Skeletal muscle cell (primary cell): Measurements from ENCODE around the gene ANKS1B.
A peak's percentile ranks its signal among the peaks of the same experiment; 100 is the strongest.

ENCODE experiments used
- DNase-seq: peaks from one replicate; pipeline ENCODE4 v3.0.0-alpha.2; 2010; ENCODE audit warnings: low read depth
- H3K4me3 ChIP-seq: 2 replicates; pipeline ENCODE4 v1.5.1; 2011; ENCODE audit warnings: low read depth, mild to moderate bottlenecking, control low read depth, low read length, moderate library complexity

The ANKS1B gene

DNA sequence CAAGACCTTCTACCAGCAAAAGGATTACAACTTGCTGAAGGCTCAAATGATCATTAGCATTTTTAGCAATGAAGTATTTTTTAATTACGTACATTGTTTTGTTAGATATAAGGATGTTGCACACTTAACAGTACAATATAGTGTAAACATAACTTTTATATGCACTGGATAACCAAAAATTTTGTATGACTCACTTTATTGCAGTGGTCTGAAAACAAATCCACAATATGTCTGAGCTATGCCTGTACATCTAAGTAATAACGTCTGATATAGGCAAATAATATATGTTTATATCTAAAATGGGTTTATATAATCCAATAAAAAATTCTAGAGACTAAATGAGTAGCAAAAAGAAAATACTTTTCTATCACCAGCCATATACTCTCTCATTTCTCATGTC, 10.6 kb downstream of the ANKS1B start:
- H3K4me3 ChIP-seq, result no peak overlapping the region
- no peak for DNase-seq

DNA sequence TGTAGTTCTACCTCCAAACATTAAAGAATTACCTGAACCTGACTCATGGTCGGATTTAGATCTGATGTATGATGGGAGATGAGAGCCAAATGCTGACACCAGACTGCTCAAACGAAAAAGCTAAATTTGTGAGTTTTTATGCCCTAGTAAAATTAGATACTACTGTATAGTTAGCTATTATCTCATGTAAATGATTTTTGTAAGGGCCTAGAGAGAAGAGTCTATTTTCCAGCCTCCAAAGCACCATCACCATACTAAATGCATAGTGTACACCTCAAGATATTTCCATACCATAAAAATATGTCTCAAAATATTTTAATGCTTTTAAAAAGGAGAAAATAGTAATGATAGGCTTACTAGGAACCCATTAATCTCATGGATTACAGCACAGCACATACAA, 18.3 kb downstream of the ANKS1B start:
- H3K4me3 ChIP-seq, result no peak overlapping the region
- DNase-seq, result no peak

DNA sequence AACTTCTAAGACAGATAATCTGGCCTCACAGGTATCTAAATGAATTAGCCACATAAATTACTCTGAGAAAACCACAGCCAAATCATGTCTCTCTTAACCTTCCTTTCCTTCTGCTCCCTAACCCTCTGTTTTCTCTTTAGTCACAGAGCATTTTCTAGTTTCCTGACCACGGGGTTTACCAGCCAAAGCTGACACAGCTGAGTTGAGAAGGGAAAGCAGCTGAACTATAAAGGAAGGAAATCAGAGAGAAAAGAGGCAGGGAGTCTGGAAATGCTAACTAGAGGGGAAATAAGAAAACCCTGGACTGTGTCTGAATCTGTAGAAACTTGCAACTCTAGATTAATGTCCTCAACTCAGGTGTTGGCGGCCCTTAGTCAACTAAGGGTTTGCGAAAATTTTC, 24.4 kb downstream of the ANKS1B start:
- DNase-seq, result no peak
- no peak overlapping the region for H3K4me3 ChIP-seq

DNA sequence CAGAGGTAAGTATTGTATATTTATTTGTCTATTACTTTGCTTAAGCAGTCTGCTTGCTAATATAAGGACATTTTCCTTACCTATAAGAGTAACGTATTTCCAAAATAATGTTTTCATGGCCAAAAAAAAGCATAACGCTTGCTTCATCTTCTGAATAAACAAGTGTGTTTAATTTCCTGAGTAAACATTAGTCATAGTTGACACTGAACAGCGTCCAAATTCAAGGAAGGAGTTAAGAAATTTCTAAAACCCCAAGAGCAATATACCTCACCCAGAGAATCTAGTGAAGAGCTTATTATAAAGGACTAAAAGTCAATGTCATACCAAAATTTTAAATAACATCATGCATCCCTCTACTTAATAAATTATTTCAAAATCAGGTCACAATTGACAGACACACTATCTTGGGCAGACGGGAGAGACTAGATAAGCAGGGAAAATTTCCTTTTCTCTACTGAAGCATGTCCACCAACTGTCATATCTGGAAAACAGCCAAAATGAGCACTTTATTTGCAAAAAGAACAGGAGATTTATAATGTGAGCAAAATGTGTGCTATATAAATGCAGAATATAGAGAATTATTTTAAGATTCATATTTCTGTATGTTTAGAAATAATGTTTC, 25.1 kb downstream of the ANKS1B start:
- DNase-seq, result no peak
- H3K4me3 ChIP-seq, result no peak overlapping the region

- no peak for DNase-seq
- H3K4me3 ChIP-seq, result no peak overlapping the region
These were observed 26.8 kb downstream of the ANKS1B start for GRCh38 chr12:99957866-99958466.

DNA sequence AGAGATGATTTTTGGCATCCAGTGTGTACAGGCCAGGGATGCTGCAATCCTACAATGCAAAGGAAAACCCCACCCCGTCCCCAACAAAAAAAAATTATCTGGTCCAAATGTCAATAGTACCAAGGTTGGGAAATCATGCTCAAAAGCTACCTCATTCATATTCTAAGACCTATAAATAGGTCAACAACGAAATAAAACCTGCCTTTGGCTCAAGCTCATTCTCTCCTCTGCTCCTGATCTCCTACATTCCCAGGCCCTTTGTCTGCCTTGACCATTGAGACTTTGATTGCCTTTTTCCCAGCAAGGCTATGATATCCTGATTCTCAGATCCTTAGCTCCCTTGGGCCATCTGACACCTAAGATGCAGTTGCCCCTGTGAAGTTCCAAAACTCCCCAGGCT, 30.0 kb downstream of the ANKS1B start:
- DNase-seq, result no peak
- H3K4me3 ChIP-seq, result no peak overlapping the region

GRCh38 chr12:99948370-99948769, 36.4 kb downstream of the ANKS1B start:
- no peak for DNase-seq

GRCh38 chr12:99946131-99946530, 38.6 kb downstream of the ANKS1B start:
- no peak for DNase-seq
- no peak overlapping the region for H3K4me3 ChIP-seq

More at GRCh38 chr12:99948370-99948769, 36.4 kb downstream of the ANKS1B start:
- no peak overlapping the region for H3K4me3 ChIP-seq

DNA sequence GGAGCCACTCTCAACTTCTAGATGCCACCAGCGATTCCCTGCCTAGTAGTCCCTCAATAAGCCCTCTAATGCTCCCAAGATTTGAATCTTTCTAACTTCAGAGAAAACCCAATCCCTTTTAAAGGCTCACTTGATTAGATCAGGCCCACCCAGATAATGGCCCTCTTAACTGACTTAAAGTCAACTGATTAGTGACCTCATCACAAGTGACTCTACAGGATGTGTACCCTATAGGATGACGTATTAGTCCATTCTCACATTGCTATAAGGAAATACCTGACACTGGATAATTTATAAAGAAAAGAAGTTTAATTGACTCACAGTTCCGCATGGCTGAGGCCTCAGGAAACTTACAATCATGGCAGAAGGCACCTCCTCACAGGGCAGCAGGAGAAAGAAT, 49.1 kb downstream of the ANKS1B start:
- H3K4me3 ChIP-seq, result no peak overlapping the region
- no peak for DNase-seq

- H3K4me3 ChIP-seq, result no peak overlapping the region
- DNase-seq, result no peak
These were observed 58.1 kb downstream of the ANKS1B start for GRCh38 chr12:99926511-99927169.

- no peak for DNase-seq
- no peak overlapping the region for H3K4me3 ChIP-seq
These were observed 64.3 kb downstream of the ANKS1B start for GRCh38 chr12:99920353-99920960.

DNA sequence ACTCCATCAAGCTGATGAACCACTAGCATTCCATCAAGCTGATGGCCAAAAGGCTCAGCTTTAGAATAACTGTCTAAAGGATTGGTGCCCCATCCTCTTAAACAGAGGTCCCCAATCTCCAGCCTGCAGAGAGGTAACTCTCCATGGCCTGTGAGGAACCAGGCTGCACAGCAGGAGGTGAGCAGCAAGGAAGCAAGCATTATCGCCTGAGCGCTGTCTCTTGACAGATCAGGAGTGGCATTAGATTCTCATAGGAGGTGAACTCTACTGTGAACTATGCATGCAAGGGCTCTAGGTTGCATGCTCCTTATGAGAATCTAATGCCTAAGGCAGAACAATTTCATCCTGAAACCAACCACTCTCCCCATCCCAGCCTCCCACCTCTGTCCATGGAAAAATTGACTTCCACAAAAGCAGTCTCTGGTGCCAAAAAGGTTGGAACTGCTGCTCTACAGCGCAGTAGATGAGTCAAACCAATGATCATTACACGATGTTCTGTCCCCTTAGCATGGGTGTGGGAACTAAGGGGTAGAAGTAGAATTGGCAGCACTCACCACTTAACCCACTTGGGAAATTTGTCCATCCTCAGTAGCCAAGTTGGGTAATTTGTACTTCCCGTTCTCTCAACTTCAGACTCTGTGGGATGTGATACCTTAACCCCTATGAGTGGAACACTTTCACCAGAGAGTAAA, 66.9 kb downstream of the ANKS1B start:
- DNase-seq, result peak; percentile 9
- H3K4me3 ChIP-seq, result no peak overlapping the region

DNA sequence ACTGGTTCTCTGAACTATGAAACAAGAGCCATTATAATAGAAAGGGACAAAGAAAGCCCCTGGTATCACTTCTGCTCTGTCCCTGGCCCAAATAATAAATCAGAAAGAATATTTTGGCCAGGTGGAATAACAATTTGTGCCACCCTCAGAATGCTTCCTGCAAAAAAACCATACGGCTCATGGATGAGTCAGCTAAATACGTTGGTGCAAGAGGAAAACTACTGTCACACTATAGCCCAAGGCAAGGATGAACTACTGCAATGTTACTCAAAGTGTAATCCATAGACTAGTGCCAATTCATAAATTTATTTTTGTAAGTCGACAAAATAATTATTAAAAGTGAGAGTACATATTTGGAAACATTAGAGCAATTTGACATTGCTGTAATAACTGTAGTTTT, 68.2 kb downstream of the ANKS1B start:
- no peak for DNase-seq
- no peak overlapping the region for H3K4me3 ChIP-seq

GRCh38 chr12:99915251-99916082, 69.3 kb downstream of the ANKS1B start:
- no peak for DNase-seq
- no peak overlapping the region for H3K4me3 ChIP-seq

GRCh38 chr12:99914206-99914605, 70.5 kb downstream of the ANKS1B start:
- DNase-seq, result no peak
- no peak overlapping the region for H3K4me3 ChIP-seq

GRCh38 chr12:99911967-99912366, 72.8 kb downstream of the ANKS1B start:
- DNase-seq, result no peak
- H3K4me3 ChIP-seq, result no peak overlapping the region

GRCh38 chr12:99911081-99911480, 73.7 kb downstream of the ANKS1B start:
- DNase-seq, result peak; percentile 23
- H3K4me3 ChIP-seq, result no peak overlapping the region

GRCh38 chr12:99910342-99910741, 74.4 kb downstream of the ANKS1B start:
- no peak overlapping the region for H3K4me3 ChIP-seq
- DNase-seq, result no peak
